Smooth muscle cell (in vitro differentiated cells): ENCODE measurements around the gene PCYT2. TPM values are rescaled to one million over a fixed set of nuclear protein-coding genes. Genes with fewer than 3 reads are reported as not detected.

Experiments
- DNase-seq: peaks from one replicate; lab custom pipeline; 2025; ENCODE audit not compliant: unreplicated experiment; lab: John Stamatoyannopoulos, UW
- H2AFZ ChIP-seq: fragments of 200-600 bp; sonication (generic); 2 replicates; pipeline ENCODE4 v1.6.0; 2016; ENCODE audit warnings: antibody characterized with exemption, low read depth, mild to moderate bottlenecking
- H3F3A ChIP-seq: fragments of 200-600 bp; sonication (generic); 2 replicates; pipeline ENCODE4 v1.6.0; 2017; ENCODE audit warnings: antibody characterized with exemption, low read depth
- H3K27ac ChIP-seq: fragments of 200-600 bp; sonication (generic); 2 replicates; pipeline ENCODE4 v1.5.1; 2016; ENCODE audit warnings: low read depth, mild to moderate bottlenecking
- H3K27me3 ChIP-seq: fragments of 200-600 bp; sonication (generic); 2 replicates; pipeline ENCODE4 v1.6.1; 2016; ENCODE audit warnings: low read depth, mild to moderate bottlenecking
- H3K36me3 ChIP-seq: fragments of 200-600 bp; sonication (generic); 2 replicates; pipeline ENCODE4 v1.5.1; 2016; ENCODE audit warnings: low read depth
- H3K4me1 ChIP-seq: fragments of 200-600 bp; sonication (generic); 2 replicates; pipeline ENCODE4 v1.5.1; 2016; ENCODE audit warnings: low read depth
- H3K4me2 ChIP-seq: fragments of 200-600 bp; sonication (generic); 2 replicates; pipeline ENCODE4 v1.6.0; 2016; ENCODE audit warnings: mild to moderate bottlenecking
- H3K4me3 ChIP-seq: fragments of 200-600 bp; sonication (generic); 2 replicates; pipeline ENCODE4 v1.5.1; 2016; ENCODE audit warnings: mild to moderate bottlenecking
- H3K79me2 ChIP-seq: fragments of 200-600 bp; sonication (generic); 2 replicates; pipeline ENCODE4 v1.6.0; 2016; ENCODE audit warnings: low read depth, mild to moderate bottlenecking
- H3K9ac ChIP-seq: fragments of 200-600 bp; sonication (generic); 2 replicates; pipeline ENCODE4 v1.6.0; 2016; ENCODE audit warnings: low read depth
- H3K9me3 ChIP-seq: fragments of 200-600 bp; sonication (generic); replicated peaks from 2 replicates; pipeline ENCODE4 v1.5.1; 2016; ENCODE audit warnings: low read depth
- H4K20me1 ChIP-seq: fragments of 200-600 bp; sonication (generic); 2 replicates; pipeline ENCODE4 v1.6.0; 2016; ENCODE audit warnings: low read depth
- CTCF ChIP-seq: fragments of 200-600 bp; sonication (generic); IDR thresholded peaks from 2 replicates; pipeline ENCODE4 v1.5.1; 2017; ENCODE audit warnings: borderline replicate concordance, mild to moderate bottlenecking, antibody characterized with exemption; ENCODE audit not compliant: insufficient read depth, poor library complexity, severe bottlenecking
- WGBS: methylation state at CpG from one replicate; pipeline ENCODE4 v1.1.7; 2016; ENCODE audit warnings: low lambda C conversion rate; 5-methylcytosine and 5-hydroxymethylcytosine counted together
- polyA plus RNA-seq: library from polyadenylated mRNA; unstranded; fragments of >200 nt; fragmentation: Nextera tagmentation; extraction: Ambion mirVana; gene quantifications from 2 replicates; pipeline ENCODE4 v1.2.1, GENCODE V29; 2016
- total RNA-seq: library from RNA; depleted of rRNA; stranded (reverse); fragments of >200 nt; gene quantifications from 2 replicates; pipeline ENCODE4 v1.2.3, GENCODE V29; 2014

The PCYT2 gene
- total and polyA plus RNA-seq, 2 experiments from 2014 or later, result 11.4 to 50.6 TPM

DNA sequence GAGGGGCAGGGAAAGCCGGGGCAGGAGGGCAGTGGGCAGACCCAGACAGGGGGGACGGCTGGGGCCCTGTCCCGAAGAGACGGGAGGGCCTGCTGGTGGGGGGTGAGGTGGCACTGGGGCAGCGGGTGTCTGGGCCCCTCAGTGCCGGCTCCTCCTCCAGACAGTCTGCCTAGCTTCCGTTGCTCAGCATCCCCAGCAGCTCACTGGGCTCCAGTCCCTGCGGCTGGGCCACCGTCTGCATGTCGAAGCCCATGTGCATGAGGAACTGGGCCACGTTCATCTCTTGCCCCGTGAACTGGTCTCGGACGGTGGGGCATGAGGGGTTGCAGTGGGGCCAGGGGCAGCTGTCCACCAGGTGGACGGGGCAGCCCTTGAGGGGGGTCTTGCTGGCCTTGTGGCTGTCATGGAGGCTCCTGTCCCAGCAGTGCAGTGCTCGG is 41.6 kb upstream of the PCYT2 start:
- Histone ChIP-seq H2AFZ (no peak overlapping the region), H4K20me1 (no peaks in the 10 kb centered on the region), H3K27ac (no peak overlapping the region), H3K4me1 (no peaks in the 10 kb centered on the region), H3F3A (no peaks in the 10 kb centered on the region), H3K79me2 (no peaks in the 10 kb centered on the region), H3K4me3 (no peak overlapping the region), H3K9ac (no peak overlapping the region), H3K9me3 (no peaks in the 10 kb centered on the region), H3K4me2 (no peak overlapping the region), H3K27me3 (no peaks in the 10 kb centered on the region), H3K36me3 (no peaks in the 10 kb centered on the region)
- 82% methylated on average over 3 of the region's 16 CpGs for WGBS
- no peak for TF ChIP-seq CTCF
- DNase-seq, result no peak

DNA sequence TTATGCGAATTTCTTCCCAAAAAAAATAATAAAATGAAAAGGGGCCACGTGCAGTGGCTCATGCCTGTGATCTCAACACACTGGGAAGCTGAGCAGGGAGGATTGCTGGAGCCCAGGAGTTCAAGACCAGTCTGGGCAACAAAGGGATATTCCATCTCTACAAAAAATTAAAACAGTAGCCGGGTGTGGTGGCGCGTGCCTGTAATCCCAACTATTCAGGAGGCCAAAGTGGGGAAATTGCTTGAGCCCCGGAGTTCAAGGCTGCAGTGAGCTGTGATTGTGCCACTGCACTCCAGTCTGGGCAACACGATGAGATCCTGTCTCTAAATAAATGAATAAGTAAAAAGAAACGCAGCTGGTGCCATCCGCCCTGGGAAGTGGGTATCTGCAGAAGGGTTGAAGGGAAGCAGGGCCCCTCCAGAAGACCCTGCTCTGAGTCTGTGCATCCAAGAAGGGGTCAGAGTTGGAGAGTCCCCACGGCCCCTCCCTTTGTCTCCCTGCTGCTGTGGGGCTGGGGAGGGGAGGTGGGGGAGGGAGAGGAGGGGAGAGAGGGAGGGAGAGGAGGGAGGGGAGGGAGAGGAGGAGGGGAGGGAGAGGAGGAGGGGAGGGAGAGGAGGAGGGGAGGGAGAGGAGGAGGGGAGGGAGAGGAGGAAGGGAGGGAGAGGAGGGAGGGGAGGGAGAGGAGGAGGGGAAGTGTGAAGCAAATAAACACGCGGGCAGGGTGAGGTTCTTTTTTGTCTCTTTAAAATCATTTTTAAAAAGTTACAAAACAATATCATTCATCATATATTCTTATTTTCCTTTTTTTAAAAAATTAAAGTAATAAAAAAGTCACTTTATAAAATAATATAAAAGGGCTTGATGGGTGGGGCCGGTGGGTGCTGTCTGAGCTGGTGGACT is 40.8 kb upstream of the PCYT2 start:
- Histone ChIP-seq H2AFZ (no peak overlapping the region), H3K4me3 (no peak overlapping the region), H3K4me2 (no peak overlapping the region), H3K27ac (no peak overlapping the region), H3K9me3 (no peaks in the 10 kb centered on the region), H3K79me2 (no peaks in the 10 kb centered on the region), H4K20me1 (no peaks in the 10 kb centered on the region), H3K9ac (no peak overlapping the region), H3K4me1 (no peaks in the 10 kb centered on the region), H3F3A (no peaks in the 10 kb centered on the region), H3K27me3 (no peaks in the 10 kb centered on the region), H3K36me3 (no peaks in the 10 kb centered on the region)
- TF ChIP-seq CTCF, result no peak
- WGBS, result 83% methylated on average over 12 of the region's 13 CpGs
- DNase-seq, result no peak

GRCh38 chr17:81950501-81950900 is 39.3 kb upstream of the PCYT2 start:
- no peak overlapping the region for H3K4me2 ChIP-seq
- WGBS, result 92% methylated on average over 15 of the region's 15 CpGs

More at GRCh38 chr17:81950501-81950900, 39.3 kb upstream of the PCYT2 start:
- Histone ChIP-seq H3K9ac (no peak overlapping the region), H3K27ac (no peak overlapping the region), H3F3A (no peaks in the 10 kb centered on the region), H3K27me3 (no peaks in the 10 kb centered on the region), H3K4me3 (no peak overlapping the region), H4K20me1 (no peaks in the 10 kb centered on the region), H2AFZ (no peak overlapping the region), H3K9me3 (no peaks in the 10 kb centered on the region), H3K36me3 (no peaks in the 10 kb centered on the region), H3K4me1 (no peaks in the 10 kb centered on the region), H3K79me2 (no peaks in the 10 kb centered on the region)
- no peak for TF ChIP-seq CTCF
- DNase-seq, result no peak
